OCI-LY7 (cell line): ENCODE results near the gene KCNC1.

Experiments
- CTCF ChIP-seq: fragments of 200-600 bp; sonication (generic); conservative IDR thresholded peaks from 2 replicates; pipeline ENCODE4 v1.5.1; 2014; ENCODE audit warnings: mild to moderate bottlenecking, antibody characterized with exemption, low read length, moderate library complexity, mixed read lengths
- EZH2phosphoT487 ChIP-seq: fragments of 200-600 bp; sonication (generic); IDR thresholded peaks from 2 replicates; pipeline ENCODE4 v1.6.1; 2018; ENCODE audit warnings: low read depth, borderline replicate concordance, mild to moderate bottlenecking, mixed run types, antibody characterized with exemption, low read length, moderate library complexity, mixed read lengths

- TF ChIP-seq CTCF (no peak), EZH2phosphoT487 (no peak)
Observed at GRCh38 chr11:17811352-17811751, 76.8 kb downstream of the KCNC1 start.
